Astrocyte of the spinal cord (primary cell): ENCODE measurements around the gene GFOD1.

Experiments
- DNase-seq: peaks from one replicate; pipeline ENCODE4 v3.0.0; 2011; ENCODE audit warnings: low read depth, low spot score
- H3K4me3 ChIP-seq: 2 replicates; pipeline ENCODE4 v1.5.1; 2011; ENCODE audit warnings: low read depth, mild to moderate bottlenecking, low read length, moderate library complexity
- in situ Hi-C: cut with HindIII; loops from 2 replicates; pipeline ENCODE4 v1.10.0; 2017; ENCODE audit warnings: low sequenced_read_pairs
- TF ChIP-seq, protein P1 (sequence below): IDR thresholded peaks from 2 replicates; pipeline ENCODE4 v1.5.1; 2012; ENCODE audit warnings: low read depth, mild to moderate bottlenecking, low read length, inconsistent platforms

Gene GFOD1

DNA sequence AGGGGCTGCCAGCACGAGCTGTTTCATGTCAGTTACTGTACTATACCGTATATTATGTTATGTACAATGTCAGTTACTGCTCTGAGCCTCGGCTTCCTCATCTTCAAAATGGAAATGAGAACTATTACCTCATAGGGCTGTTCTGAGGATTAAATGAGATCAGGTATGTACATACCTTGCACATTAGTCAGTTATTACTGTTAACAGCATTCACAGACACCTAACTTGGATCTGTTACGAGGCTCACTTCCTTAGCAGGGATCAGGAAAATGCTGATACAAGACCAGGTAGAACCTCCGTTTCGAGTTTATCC, 89.4 kb downstream of the GFOD1 start:
- TF ChIP-seq, protein P1, sequence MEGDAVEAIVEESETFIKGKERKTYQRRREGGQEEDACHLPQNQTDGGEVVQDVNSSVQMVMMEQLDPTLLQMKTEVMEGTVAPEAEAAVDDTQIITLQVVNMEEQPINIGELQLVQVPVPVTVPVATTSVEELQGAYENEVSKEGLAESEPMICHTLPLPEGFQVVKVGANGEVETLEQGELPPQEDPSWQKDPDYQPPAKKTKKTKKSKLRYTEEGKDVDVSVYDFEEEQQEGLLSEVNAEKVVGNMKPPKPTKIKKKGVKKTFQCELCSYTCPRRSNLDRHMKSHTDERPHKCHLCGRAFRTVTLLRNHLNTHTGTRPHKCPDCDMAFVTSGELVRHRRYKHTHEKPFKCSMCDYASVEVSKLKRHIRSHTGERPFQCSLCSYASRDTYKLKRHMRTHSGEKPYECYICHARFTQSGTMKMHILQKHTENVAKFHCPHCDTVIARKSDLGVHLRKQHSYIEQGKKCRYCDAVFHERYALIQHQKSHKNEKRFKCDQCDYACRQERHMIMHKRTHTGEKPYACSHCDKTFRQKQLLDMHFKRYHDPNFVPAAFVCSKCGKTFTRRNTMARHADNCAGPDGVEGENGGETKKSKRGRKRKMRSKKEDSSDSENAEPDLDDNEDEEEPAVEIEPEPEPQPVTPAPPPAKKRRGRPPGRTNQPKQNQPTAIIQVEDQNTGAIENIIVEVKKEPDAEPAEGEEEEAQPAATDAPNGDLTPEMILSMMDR: no peak
- H3K4me3 ChIP-seq: no peak overlapping the region
- DNase-seq: no peak
- in situ Hi-C loops: no loop called here

DNA sequence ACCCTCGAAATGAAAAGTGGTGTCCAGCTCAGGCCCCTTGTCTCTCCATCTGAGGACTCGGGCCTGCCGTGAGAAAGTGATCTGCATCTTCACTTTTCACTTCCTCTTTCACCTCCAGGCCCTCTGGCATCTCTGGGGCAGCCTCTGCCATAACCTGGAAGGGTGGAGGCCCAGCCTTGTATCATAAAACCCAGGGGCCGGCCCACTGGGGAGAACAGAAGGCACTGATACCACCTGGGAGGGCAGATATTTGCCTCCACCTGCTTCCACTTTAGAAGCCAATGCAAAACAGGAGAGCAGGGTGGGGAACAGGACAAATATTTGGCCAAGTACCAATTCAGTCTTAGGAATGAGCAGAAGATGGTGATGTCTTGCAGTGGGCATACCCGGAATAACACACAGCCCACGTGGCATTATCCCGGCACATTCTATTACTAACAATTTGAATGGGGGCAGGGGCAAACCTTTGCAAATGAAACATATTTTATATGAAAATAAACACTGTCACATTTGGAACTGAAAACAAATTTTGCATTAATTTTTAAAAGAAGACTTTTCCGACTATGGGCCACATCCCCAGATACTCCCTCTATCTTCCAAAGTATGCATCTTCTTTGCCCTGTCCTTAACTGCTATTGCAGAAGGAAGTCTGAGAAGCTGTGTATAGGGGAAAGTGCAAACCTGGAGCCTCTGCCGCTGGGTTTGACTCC, 89.9 kb downstream of the GFOD1 start:
- TF ChIP-seq, protein P1: peak; percentile 16
- in situ Hi-C loops: no loop called here
- no peak for DNase-seq
- H3K4me3 ChIP-seq: no peak overlapping the region

DNA sequence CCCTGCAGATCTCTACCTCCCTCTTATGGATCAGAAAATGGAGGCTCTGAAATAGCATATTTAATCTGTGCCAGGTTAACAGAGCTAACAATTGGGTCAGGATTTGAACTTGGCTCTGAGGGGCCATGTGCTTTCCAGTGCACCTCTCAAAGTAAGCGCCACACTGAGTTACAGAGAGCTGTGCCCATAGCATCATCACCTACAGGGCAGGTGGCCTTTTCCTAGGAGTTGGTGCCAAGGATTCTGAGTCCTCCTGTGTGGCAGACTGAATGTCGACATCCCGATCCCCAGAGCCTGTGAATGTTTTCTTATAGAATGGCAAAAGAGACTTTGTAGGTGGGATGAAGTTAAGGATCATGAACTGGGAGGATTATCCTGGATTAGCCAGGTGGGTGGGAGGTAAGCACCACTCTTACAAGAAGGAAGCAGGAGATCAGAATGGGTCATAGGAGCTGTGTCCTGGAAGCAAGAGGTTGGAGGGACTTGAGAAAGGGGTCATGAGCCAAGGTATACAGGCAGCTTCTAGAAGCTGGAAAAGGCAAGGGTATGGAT, 91.1 kb downstream of the GFOD1 start:
- TF ChIP-seq, protein P1: no peak
- in situ Hi-C loops: no loop called here

DNA sequence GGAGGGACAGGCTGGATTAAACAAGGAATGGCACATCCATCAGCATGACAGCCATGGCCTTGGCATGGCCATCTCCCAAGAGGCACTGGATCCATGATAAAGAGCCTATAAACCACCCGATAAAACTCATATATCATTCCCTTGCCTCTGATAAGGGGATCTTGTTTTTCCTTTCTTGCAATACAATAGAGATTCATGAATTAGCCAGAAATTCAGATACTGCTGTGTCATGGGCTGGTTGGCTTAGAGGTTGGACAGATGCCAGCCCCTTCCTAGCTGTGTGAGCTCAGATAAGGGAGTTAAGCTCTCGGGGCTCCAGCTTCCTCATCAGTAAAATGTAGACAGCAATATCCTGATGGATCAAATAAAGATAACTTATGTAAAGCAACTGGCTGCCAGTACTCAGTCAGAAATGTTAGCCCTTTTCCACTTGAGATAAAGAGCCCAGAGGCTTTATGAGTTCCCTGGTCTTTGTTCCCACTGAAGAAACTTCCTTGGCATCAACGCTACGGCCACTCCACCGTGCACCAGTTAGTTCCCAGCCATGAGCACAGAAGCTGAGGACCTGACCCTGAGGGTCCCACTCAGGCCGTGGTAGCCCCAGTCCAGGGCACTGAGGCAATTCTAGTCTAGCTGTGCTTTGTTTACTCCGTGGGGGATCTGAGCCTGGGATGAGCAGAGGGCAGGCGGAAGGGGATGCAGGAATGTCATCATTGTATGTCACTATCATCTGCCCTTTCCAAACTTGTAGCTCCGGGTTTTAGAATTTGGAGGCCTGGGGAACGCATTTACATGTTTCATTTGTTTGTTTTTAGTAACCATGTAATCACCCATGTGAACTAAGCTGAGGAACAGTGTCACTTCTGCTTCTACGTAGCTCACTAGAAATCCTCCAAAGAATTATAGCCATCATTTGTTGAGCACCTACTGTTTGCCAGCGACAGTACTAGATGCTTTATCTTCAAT, 91.8 kb downstream of the GFOD1 start:
- DNase-seq: peak; percentile 69
- TF ChIP-seq, protein P1: no peak
- H3K4me3 ChIP-seq: no peak overlapping the region
- in situ Hi-C loops: no loop called here

More for the DNA sequence above, 91.1 kb downstream of the GFOD1 start:
- no peak overlapping the region for H3K4me3 ChIP-seq
- DNase-seq: no peak

DNA sequence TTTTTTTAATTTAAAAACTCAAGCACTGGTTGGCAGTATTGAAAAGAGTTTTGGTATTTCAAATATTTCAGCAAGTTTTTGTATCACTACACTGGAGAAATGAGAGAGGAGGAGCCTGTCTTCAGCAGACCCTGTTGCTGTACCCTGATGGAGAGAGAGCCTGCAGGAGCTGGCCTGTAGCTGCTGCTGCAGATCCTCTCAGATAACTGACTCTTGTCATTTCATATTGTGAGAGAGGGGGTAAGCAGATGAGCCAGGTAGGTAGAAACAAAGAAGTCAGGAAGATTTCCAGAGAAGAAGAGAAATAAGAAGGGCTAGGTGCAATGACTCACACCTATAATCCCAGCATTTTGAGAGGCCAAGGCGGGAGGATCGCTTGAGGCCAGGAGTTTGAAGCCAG, 94.9 kb downstream of the GFOD1 start:
- H3K4me3 ChIP-seq: no peak overlapping the region
- DNase-seq: no peak
- TF ChIP-seq, protein P1: no peak
- in situ Hi-C loops: no loop called here

DNA sequence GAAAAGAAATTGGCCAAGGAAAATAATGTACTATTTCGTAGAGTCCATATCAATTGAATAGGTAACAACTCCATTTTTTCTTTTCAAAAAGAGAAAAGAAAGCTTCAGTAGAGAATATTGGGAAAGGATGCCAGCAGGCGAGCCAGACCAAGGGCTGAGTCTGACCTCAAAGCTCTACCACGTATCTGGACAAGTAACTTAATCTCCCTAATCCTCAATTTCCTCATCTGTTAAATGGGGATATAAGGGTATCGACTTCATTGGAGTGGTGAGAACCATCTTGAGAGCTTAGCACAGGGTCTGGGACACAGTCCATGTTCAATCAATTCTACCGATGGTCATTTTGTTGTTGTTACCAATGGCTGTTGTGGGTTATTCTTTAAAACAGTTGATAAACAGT, 95.9 kb downstream of the GFOD1 start:
- H3K4me3 ChIP-seq: no peak overlapping the region
- TF ChIP-seq, protein P1: no peak
- in situ Hi-C loops: no loop called here

More for the DNA sequence above, 95.9 kb downstream of the GFOD1 start:
- no peak for DNase-seq
